ENCODE results near the gene SLC24A4.

GRCh38 chr14:92481386-92481785 lies 158.4 kb downstream of the SLC24A4 start:
- TF ChIP-seq POLR2A (IDR thresholded peaks at IDR 0.05): no peak
- no peak for TF ChIP-seq CTCF (IDR thresholded peaks at IDR 0.05)
- TF ChIP-seq POLR2AphosphoS5 (IDR thresholded peaks at IDR 0.05): no peak

Measured in breast epithelium (tissue), 3 donors.